Activated CD4-positive, CD25-positive, alpha-beta regulatory T cell treated with anti-CD3 and anti-CD28 coated beads, Interleukin-2, amount 50 U/mL, for 72 hours (primary cell): ENCODE measurements around the gene DRGX.

Experiments
- DNase-seq: peaks from one replicate; pipeline ENCODE4 v3.0.0; 2021

DRGX gene

DNA sequence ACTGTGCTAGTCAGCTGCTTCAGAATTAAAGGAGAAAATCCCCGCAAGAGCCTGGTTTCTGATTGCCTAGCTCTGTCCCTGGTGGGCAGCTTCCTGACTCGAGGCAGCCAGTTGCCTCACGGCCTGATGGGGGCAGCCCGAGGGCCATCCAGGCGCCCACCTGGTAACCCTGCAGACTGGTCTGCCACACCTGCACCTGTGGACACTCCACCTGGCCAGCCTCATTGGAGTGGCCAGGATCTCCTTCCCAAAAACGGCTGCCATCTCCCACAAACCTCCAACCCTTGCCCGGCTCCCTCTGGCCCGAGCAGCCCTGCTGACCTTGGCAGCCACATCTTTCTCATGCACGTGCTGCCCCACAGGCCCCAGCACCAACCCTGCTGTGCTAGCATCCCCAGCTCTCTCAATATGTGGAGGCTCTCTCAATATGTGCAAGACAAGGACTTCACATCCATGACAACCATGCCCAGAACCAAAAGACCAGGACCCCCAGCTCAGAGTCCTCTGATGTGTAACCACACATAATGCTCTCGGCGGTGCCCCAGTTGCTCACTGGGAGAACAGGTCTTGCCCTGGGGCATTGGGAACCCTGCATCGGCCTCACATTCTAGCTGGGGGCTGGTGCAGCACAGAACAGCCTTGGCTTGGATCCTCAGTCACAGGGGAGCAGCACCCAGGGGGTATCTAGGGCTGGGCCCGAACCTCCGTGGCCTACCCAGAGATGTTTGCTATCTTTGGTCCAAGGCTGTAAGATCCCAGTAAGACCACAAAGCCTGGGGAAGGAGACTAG lies 14.6 kb downstream of the DRGX start:
- no peak for DNase-seq

DNA sequence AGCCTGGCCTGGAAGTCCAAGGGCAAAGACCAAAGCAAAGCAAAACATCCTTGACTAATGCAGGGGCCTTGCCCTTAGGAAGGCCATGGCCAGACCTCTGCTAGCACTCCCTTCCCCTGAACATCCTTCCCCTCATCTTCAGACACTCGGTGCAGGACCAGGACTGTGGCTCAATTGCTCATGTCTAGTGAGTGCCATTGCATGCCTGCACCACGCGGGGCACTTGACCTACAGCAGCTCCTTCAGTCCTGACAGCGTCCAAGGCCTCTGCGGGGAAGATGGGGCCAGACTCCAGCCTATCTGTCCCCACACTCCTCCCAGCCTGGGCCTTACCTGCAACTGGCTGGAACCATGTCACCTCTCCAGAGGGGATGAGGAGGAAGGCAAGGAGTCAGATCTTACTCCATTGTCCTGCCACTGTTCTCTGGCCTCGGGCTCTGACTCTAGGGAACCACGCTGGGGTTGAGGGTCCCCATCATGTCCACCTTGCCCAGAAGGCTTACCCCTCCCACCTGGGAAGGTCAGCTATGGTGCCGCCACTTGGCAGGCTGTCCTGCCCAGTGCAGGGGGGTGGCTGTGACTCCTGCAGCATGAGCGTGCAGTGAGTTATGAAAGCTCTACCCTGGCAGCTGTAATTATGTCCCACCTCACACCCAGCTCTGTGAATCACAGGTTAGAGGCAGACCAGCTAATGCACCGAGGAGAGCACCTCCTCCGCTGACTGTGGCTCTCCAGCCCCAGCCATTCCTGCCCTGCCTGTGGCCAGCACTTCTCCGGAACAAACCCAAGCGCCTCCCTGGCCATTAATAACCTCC lies 16.1 kb downstream of the DRGX start:
- no peak for DNase-seq

GRCh38 chr10:49377256-49377655 lies 18.6 kb downstream of the DRGX start:
- DNase-seq = no peak

DNA sequence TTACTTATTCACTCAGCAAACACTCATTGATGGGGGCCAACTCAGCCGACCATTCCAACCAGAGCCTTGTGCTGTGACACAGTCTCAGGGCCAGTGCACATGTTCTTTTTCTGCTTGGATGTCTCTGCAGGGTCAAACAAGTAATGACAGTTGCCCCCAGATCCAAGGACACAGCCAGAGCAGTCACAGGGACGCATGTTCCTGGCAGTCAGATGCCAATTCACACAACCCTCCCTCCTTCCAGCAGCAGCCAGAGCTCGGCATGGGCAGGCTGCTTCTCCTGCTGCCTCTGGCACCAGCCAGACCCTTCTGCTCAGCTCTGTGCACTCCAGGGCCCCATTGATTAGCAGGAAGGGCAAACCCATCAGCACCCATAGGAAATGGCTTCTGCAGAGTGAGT lies 20.3 kb downstream of the DRGX start:
- no peak for DNase-seq

DNA sequence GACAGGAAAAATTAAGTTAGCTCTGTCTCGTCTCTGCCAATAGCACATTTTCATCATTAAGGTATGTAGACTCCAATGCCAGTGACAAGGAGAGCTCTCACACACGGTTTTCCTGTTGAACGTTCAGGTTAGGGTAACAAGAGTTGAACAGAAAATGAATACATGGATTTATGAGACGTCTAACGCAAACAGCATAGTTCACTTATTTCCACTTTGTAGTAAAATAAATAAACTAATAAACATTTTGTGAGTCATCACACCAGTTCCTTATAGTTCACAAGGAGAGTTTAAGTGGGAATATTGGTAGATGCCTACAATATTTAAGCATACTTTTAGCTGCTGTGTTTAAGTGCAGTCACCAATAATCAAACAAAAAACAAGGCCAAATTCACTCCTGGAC lies 21.1 kb downstream of the DRGX start:
- DNase-seq = no peak

DNA sequence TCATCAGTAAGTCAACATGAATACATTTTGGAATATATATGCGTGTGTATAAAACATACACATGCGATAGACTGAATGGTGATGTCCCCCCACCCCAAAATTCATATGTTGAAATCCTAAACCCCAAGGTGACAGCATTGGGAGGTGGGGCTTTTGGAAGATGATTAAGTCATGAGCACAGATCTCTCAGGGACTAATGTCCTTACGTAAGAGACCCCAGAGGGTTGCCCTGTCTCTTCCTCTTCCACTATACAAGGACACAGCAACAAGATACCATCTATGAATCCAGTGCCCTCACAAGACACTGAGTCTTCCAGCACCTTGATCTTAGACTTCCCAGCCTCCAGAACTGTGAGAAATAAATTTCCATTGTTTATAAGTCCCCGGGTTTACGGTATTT lies 22.5 kb downstream of the DRGX start:
- no peak for DNase-seq

DNA sequence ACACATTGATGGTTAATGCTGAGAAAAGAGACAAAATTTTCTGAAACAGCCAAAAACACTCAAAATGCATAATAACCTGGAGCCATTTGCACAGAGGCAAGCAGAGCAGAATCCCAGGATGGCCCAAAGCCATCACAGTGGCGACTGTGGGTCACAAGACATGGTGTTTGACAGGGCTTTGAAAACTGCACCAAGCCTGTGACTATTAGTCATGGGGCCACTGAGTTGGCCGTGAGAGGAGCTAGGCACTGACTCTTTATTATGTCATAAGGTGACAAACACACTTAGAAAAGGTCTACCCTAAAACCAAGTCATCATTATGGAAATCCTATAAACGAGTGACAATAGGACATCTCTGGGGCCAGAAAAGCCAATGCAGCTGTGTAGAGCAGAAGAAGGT lies 23.9 kb downstream of the DRGX start:
- no peak for DNase-seq

DNA sequence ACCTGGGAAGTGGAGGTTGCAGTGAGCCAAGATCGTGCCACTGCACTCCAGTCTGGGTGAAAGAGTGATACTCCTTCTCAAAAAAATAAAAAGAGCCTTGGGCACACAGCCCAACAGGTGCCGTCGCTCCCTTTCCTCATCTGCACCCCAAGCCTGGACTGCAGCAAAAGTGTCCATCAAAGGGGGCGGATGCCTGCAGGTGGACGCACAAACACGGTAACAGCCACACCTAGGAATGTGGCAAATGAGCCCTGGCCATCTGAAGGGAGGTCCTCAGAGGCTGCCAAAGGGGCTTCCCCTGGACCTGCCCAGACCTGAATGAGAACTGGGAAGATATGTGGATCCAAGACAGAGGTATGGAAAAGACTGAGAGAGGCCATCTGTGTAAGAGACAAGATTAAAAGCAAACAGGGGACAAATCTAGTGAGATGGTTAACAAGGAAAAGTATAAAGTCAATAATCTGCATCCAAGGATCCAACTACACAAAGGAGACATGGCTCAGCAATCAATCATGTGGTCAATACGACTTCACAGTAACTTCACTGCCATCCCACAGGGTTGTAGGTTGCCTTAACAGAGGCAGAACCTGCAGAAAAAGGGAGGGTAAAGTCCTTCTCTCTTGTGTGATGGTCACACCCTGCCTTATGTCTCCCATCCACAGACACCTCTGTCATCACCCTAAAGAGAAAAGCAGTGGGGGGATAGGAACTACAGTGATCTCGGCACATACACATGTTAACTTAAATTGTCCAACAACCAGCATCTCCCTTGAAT lies 25.4 kb downstream of the DRGX start:
- DNase-seq = no peak

GRCh38 chr10:49369216-49370162 lies 26.4 kb downstream of the DRGX start:
- no peak for DNase-seq

- no peak for DNase-seq
Measured at GRCh38 chr10:49368256-49368655, 27.6 kb downstream of the DRGX start.

- DNase-seq = no peak
Measured at GRCh38 chr10:49367600-49367999, 28.3 kb downstream of the DRGX start.

DNA sequence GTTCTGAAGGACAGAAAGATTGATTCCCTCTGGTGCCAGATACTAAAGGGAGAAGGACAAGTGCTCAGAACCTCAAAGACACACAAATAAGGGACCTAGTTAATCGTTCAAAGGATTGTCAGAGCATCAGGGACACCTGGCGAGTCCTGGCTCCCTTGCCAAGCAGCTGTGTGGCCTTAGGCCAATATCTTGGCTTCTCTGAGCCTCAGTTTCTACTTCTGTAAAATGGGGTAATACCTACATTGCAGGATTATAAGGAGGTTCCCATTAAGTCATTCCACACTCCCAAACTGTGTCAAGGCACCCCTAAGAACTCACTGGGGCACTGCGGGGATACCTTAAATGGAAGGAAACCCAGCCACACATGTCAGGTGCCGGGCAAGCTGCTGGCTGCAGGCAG lies 29.4 kb downstream of the DRGX start:
- DNase-seq = no peak

DNA sequence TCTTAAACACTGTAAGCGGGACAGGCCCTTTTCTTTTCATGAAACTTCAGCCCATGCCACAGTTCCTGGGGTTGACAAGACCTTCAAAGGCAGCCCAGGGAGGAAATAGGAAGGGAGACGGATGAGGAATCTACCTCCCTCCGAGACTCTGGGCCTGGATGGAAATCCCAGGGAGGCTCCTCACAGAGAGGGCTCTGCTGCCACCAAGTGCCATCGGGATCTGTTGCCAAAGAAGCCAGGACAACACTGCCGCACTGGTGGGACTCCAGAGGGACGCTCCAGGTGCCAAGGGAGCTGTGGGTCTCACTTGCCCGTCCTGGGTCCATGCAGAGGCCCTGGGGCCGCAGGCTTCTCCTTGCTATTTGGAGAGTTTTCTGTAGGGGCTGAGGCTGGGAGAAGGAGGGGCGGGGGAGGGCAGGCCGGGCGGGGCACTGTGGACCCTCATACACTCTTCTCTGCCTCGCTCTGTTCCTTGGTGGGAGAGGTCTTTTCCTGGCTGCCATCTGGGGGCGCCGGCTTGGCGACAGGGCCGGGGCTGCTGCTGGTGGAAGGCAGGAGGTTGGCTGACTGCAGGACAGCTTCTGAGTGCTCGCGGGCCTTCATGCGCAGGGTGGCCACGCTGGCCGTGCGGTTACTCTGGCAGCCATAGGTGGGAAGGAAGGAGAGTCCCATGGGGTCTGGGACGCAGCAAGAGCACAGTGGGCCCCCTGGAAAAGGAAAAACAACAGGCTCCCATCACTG lies 30.0 kb downstream of the DRGX start:
- DNase-seq = no peak

GRCh38 chr10:49365275-49365674 lies 30.6 kb downstream of the DRGX start:
- no peak for DNase-seq

DNA sequence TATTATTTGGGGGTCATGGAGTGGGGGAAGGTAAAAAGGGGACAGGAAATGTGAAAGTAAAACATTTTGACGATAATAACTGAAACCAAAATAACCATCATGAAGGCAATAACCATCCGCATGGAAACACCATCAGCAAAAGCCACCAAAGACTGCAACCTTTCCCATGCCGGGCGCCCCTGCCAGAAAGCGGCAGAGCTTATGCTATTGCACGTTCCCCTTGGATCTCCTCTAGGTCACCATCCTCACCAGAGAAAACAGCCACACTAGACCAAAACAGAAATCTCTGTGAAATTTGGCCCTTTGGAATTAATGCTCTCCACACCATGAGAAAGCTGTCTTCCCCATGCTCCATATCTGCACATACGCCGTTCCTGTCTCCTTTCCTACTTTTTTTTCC lies 31.1 kb downstream of the DRGX start:
- no peak for DNase-seq

GRCh38 chr10:49364051-49364450 lies 31.8 kb downstream of the DRGX start:
- DNase-seq = no peak

- DNase-seq = no peak
Measured at GRCh38 chr10:49363309-49364031, 32.4 kb downstream of the DRGX start.

- DNase-seq = no peak
Measured at GRCh38 chr10:49362596-49363260, 33.2 kb downstream of the DRGX start.

GRCh38 chr10:49361735-49362568 lies 33.9 kb downstream of the DRGX start:
- no peak for DNase-seq

DNA sequence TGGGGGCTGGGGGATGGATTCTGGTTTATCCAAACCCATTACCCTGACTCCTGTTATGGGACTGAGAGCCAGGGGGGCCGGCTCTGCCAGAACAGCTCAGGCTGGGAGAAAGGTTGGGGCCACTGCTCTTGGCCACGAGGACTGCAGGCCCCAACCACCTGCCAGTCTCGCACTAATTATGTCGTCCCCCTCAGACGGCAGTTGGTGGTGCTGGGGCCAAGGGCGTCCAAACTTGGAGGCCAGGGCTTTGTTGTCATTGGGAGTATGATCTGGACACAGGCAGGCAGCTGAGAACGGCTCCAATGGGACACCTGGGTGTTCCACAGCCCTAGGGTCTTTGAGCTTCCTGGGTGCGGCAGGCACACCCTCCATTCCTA lies 34.7 kb downstream of the DRGX start:
- no peak for DNase-seq
